OCI-LY1 (cell line): Measurements from ENCODE around the gene FBLN2.

Source experiments
- CTCF ChIP-seq: fragments of 200-600 bp; sonication (generic), shearing (Covaris generic); IDR thresholded peaks from 2 replicates; pipeline ENCODE4 v1.5.1; 2017; ENCODE audit warnings: mild to moderate bottlenecking, antibody characterized with exemption, low read length, moderate library complexity, mixed read lengths
- EZH2 ChIP-seq: fragments of 200-600 bp; sonication (generic), shearing (Covaris generic); IDR thresholded peaks from 2 replicates; pipeline ENCODE4 v1.8.0; 2017; ENCODE audit warnings: borderline replicate concordance, mixed run types, mild to moderate bottlenecking, antibody characterized with exemption, low read length, moderate library complexity, mixed read lengths

- no peak for TF ChIP-seq EZH2
- no peak for TF ChIP-seq CTCF
Observed at GRCh38 chr3:13540297-13540995, 8.5 kb upstream of the FBLN2 start.
